H9 (cell line): ENCODE results near the gene PLXNB2. TPM values are rescaled to one million over a fixed set of nuclear protein-coding genes. Genes with fewer than 3 reads are reported as not detected.

Experiments
- DNase-seq: peaks from one replicate; pipeline ENCODE4 v3.0.0-alpha.2; 2017
- H2AFZ ChIP-seq: one replicate; pipeline ENCODE4 v1.6.1; 2013; ENCODE audit warnings: mild to moderate bottlenecking, low read length, control low read depth, moderate library complexity
- H2AK5ac ChIP-seq: 2 replicates; pipeline ENCODE4 v1.6.1; 2013; ENCODE audit warnings: low read length, control low read depth, mixed read lengths; ENCODE audit not compliant: insufficient read length
- H2BK120ac ChIP-seq: one replicate; pipeline ENCODE4 v1.6.1; 2013; ENCODE audit warnings: low read depth, mild to moderate bottlenecking, low read length, control low read depth, inconsistent platforms; ENCODE audit not compliant: poor library complexity, severe bottlenecking
- H2BK12ac ChIP-seq: 2 replicates; pipeline ENCODE4 v1.6.1; 2013; ENCODE audit warnings: low read length, control low read depth, mixed read lengths, low read depth; ENCODE audit not compliant: insufficient read length
- H2BK15ac ChIP-seq: 2 replicates; pipeline ENCODE4 v1.6.1; 2013; ENCODE audit warnings: low read depth, low read length, control low read depth
- H2BK20ac ChIP-seq: one replicate; pipeline ENCODE4 v1.6.1; 2013; ENCODE audit warnings: low read depth, mild to moderate bottlenecking, low read length, control low read depth, inconsistent platforms; ENCODE audit not compliant: poor library complexity, severe bottlenecking
- H2BK5ac ChIP-seq: 2 replicates; pipeline ENCODE4 v1.6.1; 2013; ENCODE audit warnings: low read length, control low read depth, mixed read lengths; ENCODE audit not compliant: insufficient read length
- H3K14ac ChIP-seq: 2 replicates; pipeline ENCODE4 v1.6.1; 2013; ENCODE audit warnings: low read length, control low read depth; ENCODE audit not compliant: insufficient read depth
- H3K18ac ChIP-seq: 2 replicates; pipeline ENCODE4 v1.6.1; 2013; ENCODE audit warnings: low read depth, mild to moderate bottlenecking, mixed read lengths, low read length, control low read depth; ENCODE audit not compliant: insufficient read length
- H3K23ac ChIP-seq: 2 replicates; pipeline ENCODE4 v1.6.1; 2013; ENCODE audit warnings: low read length, control low read depth, mixed read lengths, low read depth; ENCODE audit not compliant: insufficient read length
- H3K23me2 ChIP-seq: 2 replicates; pipeline ENCODE4 v1.6.1; 2013; ENCODE audit warnings: low read depth, mild to moderate bottlenecking, mixed read lengths, low read length, control low read depth; ENCODE audit not compliant: insufficient read length, poor library complexity, severe bottlenecking
- H3K27ac ChIP-seq: 2 replicates; pipeline ENCODE4 v1.5.1; 2013; ENCODE audit warnings: low read length, control low read depth, mixed read lengths, low read depth; ENCODE audit not compliant: insufficient read length
- H3K27me3 ChIP-seq: 2 replicates; pipeline ENCODE4 v1.6.1; 2013; ENCODE audit warnings: low read length, control low read depth, inconsistent platforms; ENCODE audit not compliant: insufficient read depth
- H3K4ac ChIP-seq: 2 replicates; pipeline ENCODE4 v1.6.1; 2013; ENCODE audit warnings: low read depth, mild to moderate bottlenecking, control low read depth, inconsistent platforms, low read length, moderate library complexity
- H3K4me1 ChIP-seq: 2 replicates; pipeline ENCODE4 v1.6.1; 2013; ENCODE audit warnings: low read length, control low read depth, inconsistent platforms; ENCODE audit not compliant: insufficient read depth
- H3K4me2 ChIP-seq: 2 replicates; pipeline ENCODE4 v1.6.1; 2013; ENCODE audit warnings: low read length, control low read depth, mixed read lengths; ENCODE audit not compliant: insufficient read length, insufficient read depth
- H3K56ac ChIP-seq: 2 replicates; pipeline ENCODE4 v1.6.1; 2013; ENCODE audit warnings: low read depth, mild to moderate bottlenecking, mixed read lengths, low read length, control low read depth; ENCODE audit not compliant: insufficient read length
- H3K79me1 ChIP-seq: 2 replicates; pipeline ENCODE4 v1.6.1; 2013; ENCODE audit warnings: low read depth, mild to moderate bottlenecking, moderate library complexity, low read length, control low read depth, inconsistent platforms; ENCODE audit not compliant: insufficient read depth, poor library complexity, severe bottlenecking
- H3K79me2 ChIP-seq: 2 replicates; pipeline ENCODE4 v1.6.1; 2013; ENCODE audit warnings: low read length, control low read depth, inconsistent platforms; ENCODE audit not compliant: insufficient read depth
- H3K9ac ChIP-seq: 2 replicates; pipeline ENCODE4 v1.6.1; 2013; ENCODE audit warnings: low read length, control low read depth, mixed read lengths; ENCODE audit not compliant: insufficient read length; ENCODE audit errors: extremely low read depth
- H3K9me3 ChIP-seq: one replicate; pipeline ENCODE4 v1.6.1; 2013; ENCODE audit warnings: low read depth, low read length, inconsistent platforms; ENCODE audit not compliant: control insufficient read depth
- H3T11ph ChIP-seq: one replicate; pipeline ENCODE4 v1.6.1; 2013; ENCODE audit warnings: mild to moderate bottlenecking, low read length, control low read depth, inconsistent platforms
- H4K20me1 ChIP-seq: one replicate; pipeline ENCODE4 v1.6.1; 2013; ENCODE audit not compliant: control insufficient read depth, insufficient read length, insufficient read depth
- H4K5ac ChIP-seq: 2 replicates; pipeline ENCODE4 v1.6.1; 2013; ENCODE audit warnings: low read depth, mild to moderate bottlenecking, mixed read lengths, low read length, control low read depth; ENCODE audit not compliant: insufficient read length
- H4K8ac ChIP-seq: replicated peaks from 2 replicates; pipeline ENCODE4 v1.6.1; 2013; ENCODE audit warnings: low read length, control low read depth, mixed read lengths, low read depth; ENCODE audit not compliant: insufficient read length
- H4K91ac ChIP-seq: 2 replicates; pipeline ENCODE4 v1.6.1; 2013; ENCODE audit warnings: low read depth, mild to moderate bottlenecking, moderate library complexity, mixed read lengths, low read length, control low read depth; ENCODE audit not compliant: insufficient read length
- H3K27ac Mint-ChIP-seq, 3 experiments: 2 replicates in 2 of 3; 3 replicates in 1 of 3; pipeline ENCODE4 v1.8.0; 2020 to 2021; ENCODE audit warnings: mixed read lengths in 3 of 3, mild to moderate bottlenecking in 1 of 3, moderate library complexity in 1 of 3
- H3K27me3 Mint-ChIP-seq: 2 replicates; pipeline ENCODE4 v1.8.0; 2021; ENCODE audit warnings: low read depth, mild to moderate bottlenecking, moderate library complexity, mixed read lengths
- H3K36me3 Mint-ChIP-seq, 3 experiments: 2 replicates in 2 of 3; 3 replicates in 1 of 3; pipeline ENCODE4 v1.8.0; 2020 to 2021; ENCODE audit warnings: low read depth in 3 of 3, mixed read lengths in 3 of 3; ENCODE audit not compliant: insufficient read depth in 1 of 3
- H3K4me1 Mint-ChIP-seq, 2 experiments: 2 replicates each; pipeline ENCODE4 v1.8.0; 2020; ENCODE audit warnings: mixed read lengths in 2 of 2
- H3K4me3 Mint-ChIP-seq, 2 experiments: 2 replicates in 1 of 2; 3 replicates in 1 of 2; pipeline ENCODE4 v1.8.0; 2020 to 2021; ENCODE audit warnings: mild to moderate bottlenecking in 2 of 2, mixed read lengths in 2 of 2, moderate library complexity in 1 of 2
- H3K9me3 Mint-ChIP-seq, 2 experiments: 2 replicates in 1 of 2; 3 replicates in 1 of 2; pipeline ENCODE4 v1.8.0; 2020; ENCODE audit warnings: mild to moderate bottlenecking in 2 of 2, mixed read lengths in 2 of 2, moderate library complexity in 1 of 2
- CTCF ChIP-seq: fragments of 200-600 bp; sonication (generic); conservative IDR thresholded peaks from 3 replicates; pipeline ENCODE4 v1.8.0; 2021; ENCODE audit warnings: antibody characterized with exemption, mild to moderate bottlenecking
- WGBS: extraction: QIAGEN DNeasy Blood & Tissue Kit; methylation state at CpG from one replicate; pipeline ENCODE4 v1.1.7; 2013; ENCODE audit warnings: missing lambda C conversion rate, low lambda C conversion rate, mixed read lengths; ENCODE audit not compliant: insufficient read length; ENCODE audit errors: extremely low coverage; 5-methylcytosine and 5-hydroxymethylcytosine counted together
- total RNA-seq: library from RNA; stranded (reverse); gene quantifications from 2 replicates; pipeline ENCODE4 v1.2.1, GENCODE V29; 2021

Gene PLXNB2
- total RNA-seq, 1 experiment from 2014 or later = 87.6 TPM

- Histone ChIP-seq H3K56ac (no peak overlapping the region), H2BK20ac (no peak overlapping the region), H3K9ac (no peak overlapping the region), H3K27me3 (peaks cover 15% of the 10 kb centered on the region; the same call in 1 of the 2 replicates), H3K4me1 (no peaks in the 10 kb centered on the region), H3K9me3 (no peaks in the 10 kb centered on the region), H3K23ac (no peak overlapping the region), H3K4ac (no peak overlapping the region), H2BK120ac (no peak overlapping the region), H4K5ac (no peak overlapping the region), H3T11ph (no peak overlapping the region), H3K23me2 (peaks cover 5% of the 10 kb centered on the region), H3K79me2 (no peaks in the 10 kb centered on the region), H2BK12ac (no peak overlapping the region), H2AFZ (no peak overlapping the region), H4K91ac (no peak overlapping the region), H3K27ac (no peak overlapping the region), H2AK5ac (no peak overlapping the region), H3K4me2 (peak overlapping the region; percentile 12), H2BK15ac (no peak overlapping the region), H4K8ac (no peak overlapping the region), H2BK5ac (no peak overlapping the region), H4K20me1 (no peaks in the 10 kb centered on the region), H3K79me1 (no peaks in the 10 kb centered on the region), H3K18ac (no peak overlapping the region), H3K14ac (no peak overlapping the region)
- Mint-ChIP-seq H3K36me3 (peaks cover 19 to 32% (median 27%) of the 10 kb centered on the region in 3 experiments), H3K27ac (no peak overlapping the region), H3K4me3 (peak overlapping the region; percentile 30 to 44; a peak in 2 of 5 replicates), H3K27me3 (peaks cover 42% of the 10 kb centered on the region), H3K4me1 (peaks cover 2 to 12% of the 10 kb centered on the region in 2 experiments; a peak in 3 of 4 replicates), H3K9me3 (peaks cover 8 to 13% of the 10 kb centered on the region in 2 experiments)
- no CpG with 5 or more reads among the region's 26 CpGs for WGBS
- DNase-seq = no peak
- 0 out of 3 replicates have a peak, but pooled peaks have one; percentile 7 for TF ChIP-seq CTCF
Measured at GRCh38 chr22:50272044-50272802, 35.2 kb downstream of the PLXNB2 start.
